ENCODE measurements around the gene LNPEP.

LNPEP gene

GRCh38 chr5:97004423-97005060 is 68.7 kb downstream of the LNPEP start:
- DNase-seq, result no peak

DNA sequence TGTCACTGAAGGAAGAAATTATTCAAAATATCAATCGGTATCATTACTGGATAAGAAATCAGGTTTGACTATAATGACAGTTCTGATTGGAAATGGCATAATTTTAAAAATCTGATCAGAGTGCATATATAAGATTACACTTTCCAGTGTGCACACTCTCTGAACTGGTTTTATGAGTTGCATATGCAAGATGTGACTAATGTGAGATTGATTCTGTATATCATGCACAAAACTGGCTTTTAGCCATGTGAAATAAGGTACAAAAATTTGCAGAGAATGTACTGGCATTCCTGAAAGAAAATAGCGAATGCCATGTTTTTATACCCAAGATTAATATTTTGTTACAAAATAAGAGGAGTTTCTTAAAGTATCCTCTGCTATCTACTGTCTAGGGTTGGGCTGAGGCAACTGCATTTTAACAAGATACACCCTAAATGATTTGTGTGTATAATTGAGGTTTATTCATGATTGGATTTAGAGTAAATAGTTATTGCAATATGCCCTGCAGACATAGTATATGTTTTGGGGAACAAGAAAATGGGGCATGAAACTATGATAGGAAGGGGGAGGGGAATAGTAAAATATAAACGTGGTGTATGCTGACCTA is 70.7 kb downstream of the LNPEP start:
- DNase-seq, result no peak

- no peak for DNase-seq
Observed at GRCh38 chr5:97009212-97009898, 73.5 kb downstream of the LNPEP start.

GRCh38 chr5:97009921-97010320 is 74.0 kb downstream of the LNPEP start:
- DNase-seq, result no peak

GRCh38 chr5:97010606-97011005 is 74.7 kb downstream of the LNPEP start:
- DNase-seq, result no peak

- DNase-seq, result no peak
Observed at GRCh38 chr5:97011567-97011966, 75.7 kb downstream of the LNPEP start.

DNA sequence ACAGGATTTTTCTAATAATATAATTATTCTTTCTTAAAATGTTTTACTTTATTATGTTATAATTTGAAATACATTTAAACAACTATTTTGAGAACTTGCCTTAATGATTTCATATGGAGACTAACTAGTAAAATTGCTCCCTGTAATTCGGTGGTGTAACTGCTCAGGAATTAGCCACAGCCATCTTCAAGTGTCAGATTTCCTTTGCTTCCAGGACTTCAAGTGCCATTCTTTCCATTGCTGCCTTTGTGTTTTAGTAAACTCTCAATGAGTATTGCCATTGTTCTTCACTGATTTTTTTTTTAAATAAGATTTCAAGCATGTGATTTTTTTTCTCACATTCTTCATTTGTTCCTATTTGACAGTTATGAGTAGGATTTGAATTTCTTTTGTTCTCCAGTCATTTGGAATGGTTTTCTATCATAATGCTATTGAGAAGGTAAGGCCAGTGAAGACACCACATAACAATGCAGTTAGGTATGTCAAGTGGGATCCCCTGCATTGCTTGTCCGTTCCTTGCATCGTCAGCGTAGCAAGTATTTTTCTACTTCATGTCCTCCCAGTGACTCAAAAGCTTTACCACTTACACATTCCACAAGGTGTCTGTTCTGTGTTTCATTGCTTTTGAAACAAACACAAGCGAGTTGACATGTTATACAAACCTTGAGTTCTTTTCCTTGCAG is 83.7 kb downstream of the LNPEP start:
- DNase-seq, result no peak

DNA sequence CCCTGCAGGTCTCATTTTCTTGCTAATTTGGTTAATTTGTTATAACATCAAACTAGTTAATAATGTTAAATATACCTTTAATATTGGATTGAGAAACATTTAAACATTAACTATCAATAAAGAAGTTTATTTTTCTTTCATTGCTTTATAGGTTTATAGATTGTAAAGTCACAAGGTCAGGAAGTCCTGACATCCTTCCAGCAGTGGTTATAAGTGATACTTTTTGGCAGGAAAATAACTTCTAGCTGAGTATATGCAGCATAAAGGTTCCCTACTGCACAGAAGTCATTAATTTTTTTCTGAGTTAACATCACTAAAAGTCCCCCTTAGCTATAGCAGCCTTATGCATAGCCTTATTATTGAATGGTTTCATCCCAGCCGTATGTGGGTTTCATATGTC is 85.5 kb downstream of the LNPEP start:
- no peak for DNase-seq

DNA sequence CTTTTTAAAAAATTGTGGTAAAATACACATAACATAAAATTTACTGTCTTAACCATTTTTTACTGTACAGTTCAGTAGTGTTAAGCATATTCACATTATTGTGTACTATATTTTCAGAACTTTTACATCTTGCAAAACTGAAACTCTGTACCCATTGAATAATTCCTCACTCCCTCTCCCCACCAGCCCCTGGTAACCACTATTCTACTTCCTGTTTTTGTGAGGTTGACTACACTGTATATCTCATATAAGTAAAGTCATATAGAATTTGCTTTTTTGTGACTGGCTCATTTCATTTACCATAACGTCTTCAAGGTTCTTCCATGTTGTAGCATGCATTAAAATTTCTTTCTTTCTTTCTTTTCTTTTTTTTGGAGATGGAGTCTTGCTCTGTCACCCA is 87.0 kb downstream of the LNPEP start:
- no peak for DNase-seq

DNA sequence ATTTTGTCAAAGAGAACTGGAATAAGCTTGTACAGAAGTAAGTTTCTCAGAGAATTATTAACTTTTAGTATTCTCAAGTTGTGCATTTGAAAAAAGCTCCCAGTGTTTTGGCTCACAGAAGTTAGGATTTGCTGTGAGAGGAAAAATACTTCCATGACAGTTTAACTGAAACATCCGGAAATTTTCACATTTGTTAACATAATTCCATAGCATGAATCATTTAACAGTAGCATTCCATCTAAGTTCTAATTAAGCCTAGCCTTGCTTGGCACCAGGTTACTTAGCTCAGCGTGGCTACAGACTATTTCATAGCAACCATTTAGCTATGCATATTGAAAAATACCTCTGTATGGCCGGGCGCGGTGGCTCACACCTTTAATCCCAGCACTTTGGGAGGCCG is 90.8 kb downstream of the LNPEP start:
- DNase-seq, result no peak

- no peak for DNase-seq
Observed at GRCh38 chr5:97037819-97038218, 101.9 kb downstream of the LNPEP start.

GRCh38 chr5:97041239-97041638 is 105.4 kb downstream of the LNPEP start:
- no peak for DNase-seq

- DNase-seq, result no peak
Observed at GRCh38 chr5:97042996-97043395, 107.1 kb downstream of the LNPEP start.

GRCh38 chr5:97043511-97043910 is 107.6 kb downstream of the LNPEP start:
- no peak for DNase-seq

DNA sequence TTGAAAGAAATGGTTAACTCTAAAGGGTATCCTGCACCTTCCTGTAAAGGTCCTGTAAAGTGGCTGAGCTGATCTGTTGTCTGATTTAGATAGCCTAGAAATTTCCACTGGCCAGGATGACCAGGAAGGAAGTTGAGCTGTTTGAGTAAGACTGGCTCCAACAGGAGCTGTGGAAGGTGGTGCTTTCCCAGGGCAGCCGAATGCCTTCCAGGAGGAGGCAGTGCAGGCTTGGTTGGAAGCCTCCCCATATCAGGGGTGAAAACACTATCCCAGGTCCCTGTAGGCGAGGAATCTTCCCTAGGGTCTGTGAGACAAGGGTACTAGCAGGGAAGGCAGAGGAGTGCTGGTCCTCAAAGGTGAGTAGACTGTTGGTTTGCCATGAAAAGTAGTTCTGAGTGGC is 108.2 kb downstream of the LNPEP start:
- DNase-seq, result no peak

GRCh38 chr5:97046270-97046982 is 110.5 kb downstream of the LNPEP start:
- no peak for DNase-seq

- no peak for DNase-seq
Observed at GRCh38 chr5:97047076-97047475, 111.2 kb downstream of the LNPEP start.

DNA sequence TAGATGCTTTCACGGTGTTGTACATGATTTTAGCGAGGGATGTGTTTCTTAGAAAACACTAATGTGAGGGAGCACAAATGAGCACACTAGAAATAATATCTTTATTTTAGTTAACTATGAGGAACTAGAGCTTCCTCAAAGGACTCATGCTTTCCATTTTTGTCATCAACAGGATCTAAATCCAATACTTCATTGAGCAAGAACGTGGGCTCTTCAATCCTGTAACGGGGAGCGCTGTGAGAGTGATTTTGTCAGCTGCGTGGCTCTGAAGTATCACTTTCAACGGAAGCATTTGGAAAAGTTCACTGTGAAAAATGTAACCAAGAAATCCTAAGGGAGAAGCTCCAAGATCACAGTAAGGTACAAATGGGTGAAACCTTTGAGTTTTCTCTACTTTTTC is 113.3 kb downstream of the LNPEP start:
- no peak for DNase-seq

GRCh38 chr5:97056263-97056662 is 120.4 kb downstream of the LNPEP start:
- no peak for DNase-seq

DNA sequence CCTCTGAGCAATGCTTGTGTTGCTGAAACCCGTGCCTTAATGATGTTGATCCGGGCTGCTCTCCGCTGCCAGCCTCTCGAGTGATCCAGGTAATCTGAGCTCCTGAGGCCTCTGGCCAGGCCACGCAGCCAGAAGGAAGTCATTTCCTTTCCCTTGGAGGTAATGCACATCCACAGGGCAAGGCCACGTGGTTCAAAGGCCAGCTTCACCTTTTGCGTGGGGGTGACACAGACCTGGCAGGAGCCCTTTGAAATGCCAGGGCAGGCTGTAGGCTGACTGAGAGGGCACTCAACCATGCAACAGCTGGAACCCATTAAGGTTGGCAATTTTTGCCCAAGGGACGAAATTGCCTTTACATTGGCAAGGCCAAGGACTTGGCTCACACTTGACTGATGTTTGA is 126.2 kb downstream of the LNPEP start:
- no peak for DNase-seq

GRCh38 chr5:97063251-97063650 is 127.4 kb downstream of the LNPEP start:
- DNase-seq, result no peak

- no peak for DNase-seq
Observed at GRCh38 chr5:97065475-97065874, 129.6 kb downstream of the LNPEP start.

DNA sequence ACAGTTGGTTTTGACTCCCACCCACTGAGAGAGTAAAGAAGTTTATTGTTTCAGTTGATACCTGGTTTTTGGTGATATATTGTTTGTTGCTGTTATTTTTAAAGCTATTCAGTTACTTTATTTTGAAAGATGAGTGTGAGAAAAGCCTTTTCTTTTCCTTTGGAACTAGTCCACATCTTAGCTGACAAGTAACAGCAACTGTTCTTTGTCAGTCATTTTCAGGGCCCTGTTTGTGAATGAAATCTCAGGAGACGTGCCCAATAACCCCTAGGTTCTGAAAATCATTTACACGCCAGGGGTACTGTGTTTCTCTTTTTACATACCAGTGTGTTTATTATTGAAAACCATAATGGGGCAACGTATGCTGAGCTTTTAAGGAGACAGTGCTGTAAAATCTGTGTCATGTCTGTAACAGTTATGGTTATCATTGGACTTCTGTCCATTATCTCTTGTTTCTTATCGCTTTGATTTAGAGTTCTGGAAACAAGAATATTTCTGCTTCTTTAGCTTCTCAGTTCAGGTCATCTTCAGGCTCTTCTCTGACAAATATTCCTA is 131.5 kb downstream of the LNPEP start:
- DNase-seq, result no peak

Data from stimulated activated CD4-positive, alpha-beta T cell treated with anti-CD3 and anti-CD28 coated beads, Interleukin-4, amount 100 ng/mL, for 1 hour (primary cell).